Neuronal stem cell (in vitro differentiated cells): ENCODE data around the gene HTRA3.
"Not testable (repeated sequence)": the region's sequence is repeated elsewhere in the genome, so short reads cannot be mapped to it uniquely, and the experiment has no call there.

Experiments used
- DNase-seq: peaks from one replicate; pipeline ENCODE4 v3.0.0-alpha.2; 2013; ENCODE audit warnings: low spot score
- H2AFZ ChIP-seq: one replicate; pipeline ENCODE4 v1.6.1; 2013; ENCODE audit warnings: mild to moderate bottlenecking, low read length, inconsistent platforms
- H2AK5ac ChIP-seq: 2 replicates; pipeline ENCODE4 v1.6.1; 2013; ENCODE audit warnings: low read depth, mild to moderate bottlenecking, inconsistent platforms, low read length, moderate library complexity, mixed read lengths
- H2BK120ac ChIP-seq: 2 replicates; pipeline ENCODE4 v1.6.1; 2013; ENCODE audit warnings: low read depth, mild to moderate bottlenecking, inconsistent platforms, low read length, moderate library complexity, mixed read lengths
- H2BK12ac ChIP-seq: one replicate; pipeline ENCODE4 v1.6.1; 2013; ENCODE audit warnings: low read length, inconsistent platforms
- H2BK15ac ChIP-seq: 2 replicates; pipeline ENCODE4 v1.6.1; 2013; ENCODE audit warnings: mild to moderate bottlenecking, low read length, inconsistent platforms, mixed read lengths
- H2BK5ac ChIP-seq: one replicate; pipeline ENCODE4 v1.6.1; 2013; ENCODE audit warnings: inconsistent platforms, mild to moderate bottlenecking, low read length, moderate library complexity
- H3K14ac ChIP-seq: one replicate; pipeline ENCODE4 v1.6.1; 2013; ENCODE audit warnings: low read length, inconsistent platforms
- H3K18ac ChIP-seq: 2 replicates; pipeline ENCODE4 v1.6.1; 2013; ENCODE audit warnings: low read length, inconsistent platforms
- H3K23ac ChIP-seq: 2 replicates; pipeline ENCODE4 v1.6.1; 2013; ENCODE audit warnings: low read depth, mild to moderate bottlenecking, mixed read lengths, low read length, inconsistent platforms; ENCODE audit not compliant: poor library complexity
- H3K27ac ChIP-seq: replicated peaks from 3 replicates; pipeline ENCODE4 v1.5.1; 2013; ENCODE audit warnings: low read length, inconsistent platforms
- H3K27me3 ChIP-seq, 3 experiments: 2 replicates each; pipeline ENCODE4 v1.6.1; 2013; ENCODE audit warnings: low read length in 3 of 3, mild to moderate bottlenecking in 2 of 3, inconsistent platforms in 1 of 3, low read depth in 1 of 3, mixed read lengths in 1 of 3, moderate library complexity in 1 of 3; ENCODE audit not compliant: control insufficient read depth in 3 of 3, insufficient read depth in 3 of 3
- H3K36me3 ChIP-seq, 2 donors: replicated peaks in 1 of 2; 2 replicates each; pipeline ENCODE4 v1.6.1; 2013; ENCODE audit warnings: low read length in 2 of 2; ENCODE audit not compliant: control insufficient read depth in 2 of 2, insufficient read depth in 2 of 2
- H3K4ac ChIP-seq: 2 replicates; pipeline ENCODE4 v1.6.1; 2013; ENCODE audit warnings: inconsistent platforms, mild to moderate bottlenecking, low read length, moderate library complexity
- H3K4me1 ChIP-seq, 2 donors: 1 replicate in 1 of 2; 2 replicates in 1 of 2; pipeline ENCODE4 v1.6.1; 2013; ENCODE audit warnings: low read length in 2 of 2, low read depth in 1 of 2; ENCODE audit not compliant: control insufficient read depth in 2 of 2, insufficient read depth in 1 of 2
- H3K4me2 ChIP-seq: one replicate; pipeline ENCODE4 v1.6.1; 2013; ENCODE audit warnings: mild to moderate bottlenecking, low read length, inconsistent platforms; ENCODE audit not compliant: insufficient read depth, poor library complexity, severe bottlenecking
- H3K4me3 ChIP-seq, 2 donors: 2 replicates each; pipeline ENCODE4 v1.5.1; 2013; ENCODE audit warnings: low read length in 2 of 2, mild to moderate bottlenecking in 2 of 2, inconsistent platforms in 1 of 2, moderate library complexity in 1 of 2
- H3K79me1 ChIP-seq: one replicate; pipeline ENCODE4 v1.6.1; 2013; ENCODE audit warnings: low read depth, mild to moderate bottlenecking, inconsistent platforms, low read length, moderate library complexity
- H3K9ac ChIP-seq: one replicate; pipeline ENCODE4 v1.6.1; 2013; ENCODE audit warnings: mild to moderate bottlenecking, low read depth, low read length, inconsistent platforms; ENCODE audit not compliant: poor library complexity
- H3K9me3 ChIP-seq, 2 donors: replicated peaks in 1 of 2; 2 replicates each; pipeline versions ENCODE3 to v1.6.1; 2013; ENCODE audit warnings: low read length in 2 of 2, mild to moderate bottlenecking in 2 of 2, inconsistent platforms in 1 of 2, low read depth in 1 of 2, mixed read lengths in 1 of 2, moderate library complexity in 1 of 2; ENCODE audit not compliant: control insufficient read depth in 2 of 2, insufficient read depth in 1 of 2
- H4K8ac ChIP-seq: one replicate; pipeline ENCODE4 v1.6.1; 2013; ENCODE audit warnings: low read depth, mild to moderate bottlenecking, inconsistent platforms, low read length, moderate library complexity
- H4K91ac ChIP-seq: one replicate; pipeline ENCODE4 v1.6.1; 2013; ENCODE audit warnings: low read length, low read depth, mild to moderate bottlenecking, inconsistent platforms; ENCODE audit not compliant: poor library complexity
- WGBS, 2 donors: extraction: QIAGEN DNeasy Blood & Tissue Kit; methylation state at CpG; one replicate each; pipeline ENCODE4 v1.1.7; 2013; ENCODE audit warnings: missing lambda C conversion rate in 2 of 2, mixed read lengths in 1 of 2; ENCODE audit not compliant: insufficient read length in 2 of 2, insufficient replicate concordance in 1 of 2; ENCODE audit errors: extremely low coverage in 2 of 2; 5-methylcytosine and 5-hydroxymethylcytosine counted together

HTRA3 gene

DNA sequence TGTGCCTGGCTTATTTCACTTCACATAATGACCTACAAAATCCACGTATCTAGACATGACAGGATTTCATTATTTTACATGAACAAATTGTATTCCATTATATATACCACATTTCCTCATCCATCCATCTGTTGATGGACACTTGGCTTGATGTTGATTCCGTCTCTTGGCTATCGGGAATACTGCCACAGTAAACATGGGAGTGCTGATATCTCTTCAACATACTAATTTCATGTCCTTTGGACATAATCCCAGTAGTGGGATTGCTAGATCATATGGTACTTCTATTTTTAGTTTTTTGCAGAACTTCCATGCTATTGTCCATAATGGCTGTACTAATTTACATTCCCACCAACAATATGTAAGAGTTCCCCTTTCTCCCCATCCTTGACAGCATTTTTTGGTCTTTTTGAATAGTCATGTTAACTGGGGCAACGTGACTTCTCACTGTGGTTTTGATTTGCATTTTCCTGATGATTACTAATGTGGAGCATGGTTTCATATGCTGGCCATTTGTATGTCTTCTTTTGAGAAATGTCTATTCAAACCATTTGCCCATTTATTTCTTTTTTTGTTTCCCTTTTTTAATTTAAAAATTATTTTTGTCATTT, 68.9 kb downstream of the HTRA3 start:
- no peak overlapping the region for H3K9ac ChIP-seq
- WGBS, 2 donors, result no CpG with 5 or more reads among the region's 4 CpGs

GRCh38 chr4:8340781-8341241, 71.3 kb downstream of the HTRA3 start:
- Histone ChIP-seq H4K91ac (no peak overlapping the region), H3K36me3 (no peaks in the 10 kb centered on the region), H3K27ac (no peak overlapping the region), H3K9me3 (peaks cover 3 to 6% of the 10 kb centered on the region in 2 donors), H2AFZ (peak overlapping the region; percentile 47), H3K18ac (peak overlapping the region; percentile 79), H2BK15ac (peak overlapping the region; percentile 45), H3K4ac (no peak overlapping the region), H3K4me3 (no peak overlapping the region), H3K4me2 (no peak overlapping the region), H3K4me1 (peaks cover 0 to 4% of the 10 kb centered on the region in 2 donors), H3K27me3 (no peaks in the 10 kb centered on the region), H2AK5ac (no peak overlapping the region), H2BK120ac (no peak overlapping the region), H2BK5ac (no peak overlapping the region), H3K9ac (peak overlapping the region; percentile 1), H2BK12ac (no peak overlapping the region), H3K14ac (peak overlapping the region; percentile 67), H3K23ac (peak overlapping the region; percentile 32), H3K79me1 (no peaks in the 10 kb centered on the region), H4K8ac (no peak overlapping the region)
- no peak for DNase-seq
- WGBS, 2 donors, result no CpG with 5 or more reads among the region's 8 CpGs

More for the DNA sequence above, 68.9 kb downstream of the HTRA3 start:
- peaks cover 0 to 6% of the 10 kb centered on the region in 2 donors for H3K9me3 ChIP-seq
- no peak overlapping the region for H3K4me2 ChIP-seq
- H3K4me1 ChIP-seq, result peaks cover 0 to 4% of the 10 kb centered on the region in 2 donors
- no peak overlapping the region for H4K8ac ChIP-seq
- no peak overlapping the region for H3K18ac ChIP-seq
- no peaks in the 10 kb centered on the region for H3K36me3 ChIP-seq
- H2AFZ ChIP-seq, result no peak overlapping the region
- no peak overlapping the region for H4K91ac ChIP-seq
- no peak overlapping the region for H2BK5ac ChIP-seq
- H3K79me1 ChIP-seq, result no peaks in the 10 kb centered on the region
- H3K27ac ChIP-seq, result no peak overlapping the region
- no peak overlapping the region for H3K23ac ChIP-seq
- H2BK120ac ChIP-seq, result no peak overlapping the region
- H2BK12ac ChIP-seq, result no peak overlapping the region
- H3K27me3 ChIP-seq, result no peaks in the 10 kb centered on the region
- DNase-seq, result no peak
- H3K14ac ChIP-seq, result no peak overlapping the region
- H2AK5ac ChIP-seq, result no peak overlapping the region
- no peak overlapping the region for H3K4me3 ChIP-seq
- no peak overlapping the region for H3K4ac ChIP-seq
- no peak overlapping the region for H2BK15ac ChIP-seq

DNA sequence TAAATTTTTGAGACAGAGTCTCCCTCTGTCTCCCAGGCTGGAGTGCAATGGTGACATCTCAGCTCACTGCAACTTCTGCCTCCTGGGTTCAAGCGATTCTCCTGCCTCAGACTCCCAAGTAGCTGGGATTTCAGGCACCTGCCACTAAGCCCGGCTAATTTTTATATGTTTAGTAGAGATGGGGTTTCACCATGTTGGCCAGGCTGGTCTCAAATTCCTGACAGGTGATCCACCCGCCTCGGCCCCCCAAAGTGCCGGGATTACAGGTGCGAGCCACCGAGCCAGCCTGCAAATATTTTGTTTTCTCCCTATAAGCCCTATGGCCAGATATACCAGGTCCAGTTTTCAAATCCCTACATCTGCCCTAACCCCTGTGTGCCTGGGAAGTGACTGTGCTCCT, 71.7 kb downstream of the HTRA3 start:
- not testable (repeated sequence) for H3K18ac ChIP-seq, H3K36me3 ChIP-seq, H3K4ac ChIP-seq, H2BK15ac ChIP-seq, H3K14ac ChIP-seq, H3K4me3 ChIP-seq, H3K4me2 ChIP-seq, H2BK12ac ChIP-seq, H3K27ac ChIP-seq, H3K23ac ChIP-seq, H2AFZ ChIP-seq, H4K91ac ChIP-seq, H3K4me1 ChIP-seq, H2BK120ac ChIP-seq, H3K79me1 ChIP-seq, DNase-seq, H2BK5ac ChIP-seq, H3K9ac ChIP-seq, H4K8ac ChIP-seq, H3K9me3 ChIP-seq, H3K27me3 ChIP-seq
- H2AK5ac ChIP-seq, result peak overlapping the region; percentile 11
- no CpG with 5 or more reads among the region's 7 CpGs for WGBS, 2 donors

DNA sequence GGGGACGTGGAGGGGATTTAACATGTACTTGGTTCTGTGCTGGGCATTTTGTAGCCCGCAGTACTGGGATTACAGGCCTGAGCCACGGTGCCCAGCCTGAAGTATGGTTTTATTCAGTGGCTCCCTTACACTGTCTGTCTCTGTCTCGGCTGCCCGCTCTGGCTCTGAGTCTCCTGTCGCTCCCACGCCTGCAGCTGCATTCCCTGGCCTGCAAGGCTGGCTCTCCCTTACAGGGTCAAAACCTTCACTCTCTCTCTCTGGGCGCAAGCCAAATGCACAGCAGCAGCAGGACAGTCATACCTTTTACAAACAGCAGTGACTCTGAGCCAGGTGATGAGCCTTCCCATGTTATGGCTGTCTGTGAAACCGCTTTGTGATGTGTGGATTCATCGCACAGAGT, 72.1 kb downstream of the HTRA3 start:
- Histone ChIP-seq H3K14ac (no peak overlapping the region), H3K27me3 (no peaks in the 10 kb centered on the region), H3K9ac (no peak overlapping the region), H3K27ac (no peak overlapping the region), H3K36me3 (no peaks in the 10 kb centered on the region), H3K79me1 (no peaks in the 10 kb centered on the region), H3K4ac (no peak overlapping the region), H2BK15ac (no peak overlapping the region), H4K8ac (no peak overlapping the region), H3K23ac (no peak overlapping the region), H3K4me2 (no peak overlapping the region), H3K9me3 (peaks cover 3% of the 10 kb centered on the region in 2 donors), H2AK5ac (peak overlapping the region; percentile 11), H3K18ac (no peak overlapping the region), H2BK5ac (no peak overlapping the region), H2AFZ (no peak overlapping the region), H2BK12ac (no peak overlapping the region), H4K91ac (no peak overlapping the region), H3K4me1 (peaks cover 0 to 4% of the 10 kb centered on the region in 2 donors), H2BK120ac (no peak overlapping the region), H3K4me3 (no peak overlapping the region)
- no peak for DNase-seq
- no CpG with 5 or more reads among the region's 10 CpGs for WGBS, 2 donors
